Measurements from ENCODE around the gene SS18.
"Not testable (repeated sequence)": the region's sequence is repeated elsewhere in the genome, so short reads cannot be mapped to it uniquely, and the experiment has no call there.

The SS18 gene, protein sequence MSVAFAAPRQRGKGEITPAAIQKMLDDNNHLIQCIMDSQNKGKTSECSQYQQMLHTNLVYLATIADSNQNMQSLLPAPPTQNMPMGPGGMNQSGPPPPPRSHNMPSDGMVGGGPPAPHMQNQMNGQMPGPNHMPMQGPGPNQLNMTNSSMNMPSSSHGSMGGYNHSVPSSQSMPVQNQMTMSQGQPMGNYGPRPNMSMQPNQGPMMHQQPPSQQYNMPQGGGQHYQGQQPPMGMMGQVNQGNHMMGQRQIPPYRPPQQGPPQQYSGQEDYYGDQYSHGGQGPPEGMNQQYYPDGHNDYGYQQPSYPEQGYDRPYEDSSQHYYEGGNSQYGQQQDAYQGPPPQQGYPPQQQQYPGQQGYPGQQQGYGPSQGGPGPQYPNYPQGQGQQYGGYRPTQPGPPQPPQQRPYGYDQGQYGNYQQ

DNA sequence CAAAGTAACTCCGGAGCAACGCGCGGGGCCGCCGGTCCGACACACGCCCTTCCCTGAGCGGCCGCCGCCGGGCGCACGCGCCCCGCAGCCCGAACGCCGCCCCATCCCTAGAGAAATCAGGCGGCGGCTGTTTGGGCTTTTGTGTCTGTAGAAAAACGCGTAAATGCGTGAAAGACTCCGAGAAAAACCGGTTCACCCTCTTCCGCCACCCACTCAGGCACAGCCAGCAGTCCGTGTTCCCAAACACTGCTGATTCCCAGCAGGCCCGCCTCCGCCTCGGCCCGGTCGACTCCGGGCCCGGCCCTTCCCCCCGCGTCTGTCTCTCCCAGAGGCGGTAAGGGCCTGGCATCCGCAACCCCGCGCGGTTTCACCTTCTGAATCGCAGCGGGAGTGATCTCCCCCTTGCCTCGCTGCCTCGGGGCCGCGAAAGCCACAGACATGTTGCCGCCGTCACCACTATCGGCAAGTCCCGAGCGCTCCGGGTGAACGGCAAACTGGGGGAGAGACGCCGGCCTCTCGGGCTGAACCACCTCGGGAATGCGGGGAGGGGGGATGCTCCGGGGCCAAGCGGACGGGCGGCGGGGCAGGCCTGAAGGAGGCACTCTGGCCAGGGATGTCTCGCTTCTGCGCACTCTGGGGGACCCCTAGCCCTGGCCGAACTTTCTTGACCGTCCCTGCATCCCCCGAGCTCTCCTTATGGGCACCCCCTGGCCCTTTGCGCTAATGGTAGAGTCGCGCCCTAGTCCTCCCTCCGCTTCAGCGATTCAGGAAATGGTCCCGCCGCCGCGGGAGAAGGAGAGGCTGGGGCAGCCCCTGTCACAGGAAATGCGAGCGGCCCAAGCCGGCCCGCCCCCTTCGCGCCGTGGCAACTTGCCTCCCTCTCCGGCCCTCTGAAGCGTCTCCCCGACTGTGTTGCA is at the start of gene SS18:
SS18 (minus strand) TSS at position 484 of the 917 bp plus-strand sequence; CDS start at position 440, 44 bp downstream.
- peak; percentile 96 for DNase-seq

DNA sequence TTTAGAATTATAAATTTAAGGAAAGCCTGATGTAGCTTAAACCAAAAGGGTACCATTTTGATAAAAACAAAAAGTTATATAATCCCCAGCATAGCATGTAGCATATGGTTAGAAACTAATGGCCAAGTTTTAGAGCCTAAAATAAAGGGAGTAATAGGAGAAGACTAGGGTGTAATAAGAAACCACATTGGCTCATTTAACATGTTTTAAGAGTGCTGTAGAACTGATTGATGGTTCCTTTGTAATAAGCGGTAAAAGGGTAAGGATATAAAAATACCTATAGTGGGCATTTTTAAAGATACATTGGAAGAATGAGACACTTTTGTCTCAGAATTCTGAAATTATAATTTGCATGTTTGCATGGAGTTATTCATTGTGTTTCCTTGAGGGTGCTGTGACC is 45.1 kb upstream of the SS18 start:
- no peak for DNase-seq

DNA sequence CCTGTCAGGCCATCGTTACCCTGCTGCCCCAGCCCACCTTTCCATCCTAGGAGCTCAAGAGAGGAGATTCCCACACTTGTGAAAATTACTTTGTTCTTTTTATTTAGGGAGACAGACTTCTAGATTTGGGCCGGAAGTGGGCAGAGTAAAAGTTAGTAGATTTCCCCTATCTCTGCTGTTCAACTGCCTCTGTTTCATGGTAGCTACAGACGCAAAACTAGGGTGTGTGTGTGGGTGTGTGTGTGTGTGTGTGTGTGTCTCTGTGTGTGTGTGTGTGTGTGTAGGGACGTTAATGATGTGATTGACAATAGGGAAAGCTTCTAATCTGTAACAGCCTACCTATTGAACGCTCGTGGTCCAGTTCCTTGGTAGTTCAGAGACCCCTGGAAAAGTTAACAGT is 43.7 kb upstream of the SS18 start:
- no peak for DNase-seq

DNA sequence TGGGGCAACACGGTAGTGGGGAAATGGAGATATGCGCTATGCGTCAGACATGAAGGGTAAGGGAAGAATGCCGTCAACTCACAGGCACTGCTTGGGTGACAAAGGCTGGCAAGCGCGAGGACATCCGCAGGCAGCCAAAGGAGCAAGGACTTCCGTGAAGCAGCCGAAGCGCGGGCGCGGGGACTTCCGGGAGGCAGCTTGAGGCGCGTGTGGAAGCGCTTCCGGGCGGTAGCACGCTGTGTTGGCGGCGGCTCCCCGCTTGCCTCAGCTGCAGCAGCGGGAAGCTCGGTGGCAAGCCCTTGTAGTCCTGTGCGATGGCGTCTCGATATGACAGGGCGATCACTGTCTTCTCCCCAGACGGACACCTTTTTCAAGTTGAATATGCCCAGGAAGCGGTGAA is 43.2 kb upstream of the SS18 start, which contains the start of gene PSMA8:
PSMA8 (plus strand) TSS at position 218 of the 400 bp plus-strand sequence; CDS start at position 315, 97 bp downstream.
- DNase-seq: no peak

DNA sequence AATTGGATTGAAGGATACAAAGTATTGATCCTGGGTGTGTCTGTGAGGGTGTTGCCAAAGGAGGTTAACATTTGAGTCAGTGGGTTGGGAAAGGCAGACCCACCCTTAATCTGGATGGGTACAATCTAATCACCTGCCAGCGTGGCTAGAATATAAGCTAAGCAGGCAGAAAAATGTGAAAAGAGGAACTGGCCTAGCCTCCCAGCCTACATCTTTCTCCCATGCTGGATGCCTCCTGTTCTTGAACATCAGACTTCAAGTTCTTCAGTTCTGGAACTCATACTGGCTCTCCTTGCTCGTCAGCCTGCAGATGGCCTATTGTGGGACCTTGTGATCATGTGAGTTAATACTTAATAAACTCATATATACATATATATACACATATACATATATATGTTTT is 37.8 kb upstream of the SS18 start:
- not testable (repeated sequence) for DNase-seq

DNA sequence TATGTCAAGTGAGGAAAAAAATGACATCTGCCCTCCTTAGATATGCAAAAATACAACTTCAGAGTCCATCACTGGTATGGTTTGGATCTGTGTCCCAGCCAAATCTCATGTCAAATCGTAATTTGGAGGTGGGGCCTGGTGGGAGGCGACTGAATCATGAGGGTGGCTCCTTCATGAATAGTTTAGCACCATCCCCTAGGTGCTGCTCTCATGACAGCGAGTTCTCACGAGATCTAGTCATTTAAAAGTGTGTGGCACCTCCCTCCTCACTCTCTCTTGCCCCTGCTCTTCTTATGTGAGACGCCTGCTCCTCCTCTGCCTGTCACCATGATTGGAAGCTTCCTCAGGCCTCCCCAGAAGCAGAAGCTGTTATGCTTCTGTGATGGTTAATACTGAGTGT is 37.4 kb upstream of the SS18 start:
- no peak for DNase-seq

DNA sequence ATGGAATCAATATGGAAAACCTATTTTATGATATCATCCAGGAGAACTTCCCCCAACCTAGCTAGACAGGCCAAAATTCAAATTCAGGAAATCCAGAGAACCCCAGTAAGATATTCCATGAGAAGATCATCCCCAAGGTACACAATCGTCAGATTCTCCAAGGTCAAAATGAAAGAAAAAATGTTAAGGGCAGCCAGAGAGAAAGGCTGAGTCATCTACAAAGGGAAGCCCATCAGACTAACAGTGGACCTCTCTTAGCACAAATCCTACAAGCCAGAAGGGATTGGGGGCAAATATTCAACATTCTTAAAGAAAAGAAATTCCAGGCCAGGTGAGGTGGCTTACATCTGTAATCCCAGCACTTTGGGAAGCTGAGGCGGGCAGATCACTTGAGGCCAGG is 31.6 kb upstream of the SS18 start:
- DNase-seq: not testable (repeated sequence)

DNA sequence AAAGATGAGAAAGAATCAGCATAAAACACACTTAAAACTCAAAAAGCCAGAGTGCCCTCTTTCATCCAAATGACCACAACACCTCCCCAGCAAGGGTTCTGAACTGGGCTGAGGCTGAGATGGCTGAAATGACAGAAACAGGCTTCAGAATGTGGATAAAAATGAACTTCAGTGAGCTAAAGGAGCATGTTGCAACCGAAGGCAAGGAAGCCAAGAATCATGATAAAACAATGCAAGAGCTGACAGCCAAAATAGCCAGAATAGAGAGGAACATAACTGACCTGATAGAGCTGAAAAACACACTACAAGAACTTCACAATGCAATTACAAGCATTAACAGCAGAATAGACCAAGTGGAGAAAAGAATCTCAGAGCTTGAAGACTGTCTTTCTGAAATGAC is 31.1 kb upstream of the SS18 start:
- DNase-seq: no peak

DNA sequence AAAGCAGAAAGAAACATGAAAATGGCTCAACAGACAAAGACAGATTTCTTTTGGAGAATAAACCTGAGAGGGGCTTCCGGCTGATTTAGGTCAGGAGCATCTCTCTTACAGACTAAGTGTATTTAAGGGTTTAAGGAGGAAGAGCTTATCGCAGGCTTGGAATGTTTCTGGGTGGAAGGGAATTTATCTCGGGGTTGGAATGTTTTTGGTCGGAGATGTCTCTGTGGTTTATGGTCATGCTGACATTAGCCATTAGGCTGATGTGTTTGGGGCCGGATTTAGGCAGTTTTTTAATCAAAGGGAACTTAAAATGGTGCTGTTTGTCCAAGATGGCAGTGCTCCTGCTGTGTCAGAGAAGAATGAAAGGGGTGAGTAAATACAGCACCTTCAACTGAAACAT is 28.8 kb upstream of the SS18 start:
- no peak for DNase-seq

DNA sequence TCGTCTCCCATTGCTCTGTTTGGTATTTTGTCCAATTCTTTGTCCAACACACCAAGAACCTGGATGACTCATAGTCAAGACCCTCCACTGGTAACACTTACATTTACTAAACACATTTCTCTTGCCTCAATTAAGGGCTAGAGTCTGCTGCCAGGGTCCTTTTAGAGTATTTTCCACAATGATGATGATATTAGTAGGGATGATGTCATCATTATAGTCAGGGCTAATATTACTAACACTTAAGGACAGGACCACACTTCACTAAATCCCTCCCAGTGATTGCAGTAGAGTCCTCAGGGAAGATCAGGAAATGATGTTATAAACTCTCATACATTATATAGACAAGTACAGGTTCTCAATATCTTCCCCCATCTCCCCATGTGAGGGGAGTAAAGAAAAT is 13.6 kb upstream of the SS18 start:
- no peak for DNase-seq

DNA sequence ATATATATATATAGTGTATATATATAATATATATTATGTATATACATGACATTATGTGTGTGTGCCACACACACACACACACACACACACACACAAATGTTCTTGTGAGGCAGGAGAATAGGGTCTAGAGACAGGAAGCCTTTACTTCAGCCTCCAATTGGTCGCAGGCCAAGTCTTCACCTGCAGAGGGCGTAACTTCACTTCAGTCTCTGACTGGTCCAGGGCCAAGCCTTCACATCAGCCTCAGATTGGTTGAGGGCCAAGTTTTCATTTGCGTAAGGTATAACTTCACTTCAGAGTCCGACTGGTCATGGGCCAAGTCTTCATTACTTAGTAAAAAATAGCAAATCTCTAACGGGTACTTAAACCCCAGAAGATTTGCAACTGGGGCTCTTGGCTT is 13.2 kb upstream of the SS18 start:
- DNase-seq: peak; percentile 1

DNA sequence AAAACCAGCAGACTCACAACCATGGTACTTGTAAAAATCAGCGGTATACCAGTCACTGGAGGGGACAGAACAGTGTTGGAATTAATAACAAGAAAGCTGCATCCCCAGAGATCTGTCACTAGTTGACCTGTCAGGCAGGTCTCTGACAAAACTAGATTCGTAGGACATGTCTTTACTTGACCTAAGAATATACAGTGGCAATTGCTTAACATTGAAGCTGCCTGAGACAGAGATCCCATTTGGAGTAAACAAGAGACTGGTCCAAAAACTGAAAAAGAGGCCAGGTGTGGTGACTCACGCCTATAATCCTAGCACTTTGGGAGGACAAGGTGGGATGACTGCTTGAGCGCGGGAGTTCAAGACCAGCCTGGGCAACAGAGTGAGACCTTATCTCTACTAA is 7.2 kb upstream of the SS18 start:
- DNase-seq: no peak

DNA sequence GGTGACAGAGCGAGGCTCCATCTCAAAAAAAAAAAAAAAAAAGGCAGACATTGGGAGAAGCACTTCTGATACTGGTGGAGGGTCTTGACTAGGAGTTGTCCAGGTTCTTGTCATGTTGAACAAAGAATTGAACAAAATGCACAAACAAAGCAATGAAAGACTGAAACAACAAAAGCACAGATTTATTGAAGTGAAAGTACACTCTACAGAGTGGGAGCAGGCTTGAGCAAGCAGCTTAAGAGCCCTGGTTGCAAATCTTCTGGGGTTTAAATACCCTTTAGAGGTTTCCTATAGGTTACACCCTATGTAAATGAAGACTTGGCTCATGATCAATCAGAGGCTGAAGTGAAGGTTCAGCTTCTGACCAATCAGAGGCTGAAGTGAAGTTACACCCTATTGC is 6.4 kb upstream of the SS18 start:
- no peak for DNase-seq

DNA sequence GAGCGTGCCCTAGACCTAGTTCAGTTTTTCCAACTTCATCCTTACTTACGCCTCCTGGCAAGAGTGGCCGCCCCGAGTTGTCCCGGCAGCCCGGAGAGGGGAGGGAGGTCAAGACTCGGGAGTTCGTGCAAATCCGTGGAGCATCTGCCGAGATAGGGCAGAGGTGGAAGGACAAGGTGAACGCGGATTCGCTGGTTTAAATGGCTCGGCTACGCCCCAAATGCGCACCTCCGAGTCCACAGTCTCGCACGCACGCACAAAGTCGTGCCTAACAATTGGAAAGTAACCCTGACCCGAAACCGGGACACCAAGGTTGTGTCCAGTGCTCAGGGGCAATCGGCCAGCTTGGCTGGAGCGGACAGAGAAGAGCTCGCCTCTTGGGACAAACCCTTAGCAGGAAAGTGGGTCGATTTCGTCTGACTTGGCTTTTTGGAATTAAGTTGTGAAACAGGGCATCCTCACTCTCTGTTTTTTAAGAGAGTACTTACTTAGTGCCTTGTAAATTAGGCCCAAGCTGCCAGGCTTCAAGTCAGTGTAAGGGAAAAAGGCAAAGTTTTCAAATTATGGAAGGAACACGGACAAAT is 726 bp upstream of the SS18 start:
- no peak for DNase-seq

DNA sequence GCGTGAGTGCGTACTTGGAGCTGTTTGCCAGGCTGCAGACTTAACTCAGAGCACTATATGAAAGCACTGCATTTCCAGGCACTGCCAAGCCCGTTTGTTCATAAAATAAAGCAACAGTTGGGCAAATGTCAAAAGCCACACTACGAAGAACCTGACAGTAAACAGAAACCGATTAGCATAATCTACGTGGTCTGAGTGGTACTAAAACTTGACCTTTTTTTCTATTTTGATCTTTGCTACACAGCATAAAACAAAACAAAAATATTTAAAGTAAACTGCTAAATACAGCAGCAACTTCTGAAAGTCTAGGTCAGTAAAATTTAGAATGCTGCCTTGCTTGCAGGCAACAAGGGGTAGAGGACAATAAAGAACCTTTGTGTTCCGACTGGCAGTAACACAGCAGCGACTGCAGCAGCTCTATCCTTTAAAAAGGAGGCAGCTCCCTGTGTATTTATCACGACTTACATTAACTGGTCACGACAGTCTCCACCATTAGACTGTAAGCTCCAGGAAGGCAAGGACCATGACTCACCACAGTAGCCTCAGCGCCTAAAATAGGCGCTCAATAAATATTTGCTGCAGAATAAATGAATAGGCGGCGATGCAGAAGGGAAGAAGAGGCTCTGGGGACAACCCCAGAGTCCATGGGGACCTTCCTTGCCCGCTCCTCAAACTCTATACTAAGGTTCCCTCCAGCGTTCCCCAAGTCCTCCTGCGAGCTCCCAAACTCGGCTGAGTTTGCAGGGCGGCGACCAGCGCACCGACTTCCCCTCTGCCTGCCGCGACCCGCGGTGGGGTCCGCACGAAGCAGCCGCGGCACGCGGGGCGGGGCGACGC is 902 bp downstream of the SS18 start:
- DNase-seq: peak; percentile 42

DNA sequence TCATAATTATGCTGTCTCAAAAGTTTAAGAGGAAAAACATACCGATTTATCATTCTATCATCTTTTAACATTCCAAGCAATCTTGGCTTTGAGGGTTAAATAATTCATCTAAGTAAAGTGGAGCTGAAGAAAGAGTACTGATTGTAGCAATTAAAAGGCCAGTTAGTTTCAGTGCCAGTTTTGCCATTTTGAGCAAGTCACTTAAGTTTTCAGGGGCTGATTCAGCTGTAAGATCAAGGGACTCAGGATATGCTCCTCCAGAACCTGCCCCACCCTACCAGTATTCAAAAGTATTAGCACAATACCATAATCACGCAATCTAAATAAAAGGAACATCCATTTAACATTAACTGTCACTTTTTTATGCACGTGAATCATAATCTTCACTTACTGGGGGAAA is 1.9 kb downstream of the SS18 start:
- DNase-seq: peak; percentile 10

DNA sequence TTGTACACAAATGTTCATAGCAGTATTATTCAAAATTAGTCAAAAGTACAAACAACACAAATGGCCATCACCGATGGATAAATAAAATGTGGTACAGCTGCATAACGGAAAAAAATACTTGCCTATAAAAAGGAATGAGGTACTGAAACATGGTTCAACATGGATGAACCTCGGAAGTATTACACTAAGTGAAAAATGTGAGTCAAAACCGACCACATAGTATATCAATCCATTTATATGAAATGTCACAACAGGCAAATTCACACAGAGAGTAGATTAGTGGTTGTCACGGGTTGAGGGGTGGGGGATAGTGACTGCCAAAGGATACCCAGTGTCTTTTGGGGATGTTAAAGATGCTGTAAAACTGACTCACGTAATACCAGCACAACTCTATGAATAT is 3.5 kb downstream of the SS18 start:
- no peak for DNase-seq

DNA sequence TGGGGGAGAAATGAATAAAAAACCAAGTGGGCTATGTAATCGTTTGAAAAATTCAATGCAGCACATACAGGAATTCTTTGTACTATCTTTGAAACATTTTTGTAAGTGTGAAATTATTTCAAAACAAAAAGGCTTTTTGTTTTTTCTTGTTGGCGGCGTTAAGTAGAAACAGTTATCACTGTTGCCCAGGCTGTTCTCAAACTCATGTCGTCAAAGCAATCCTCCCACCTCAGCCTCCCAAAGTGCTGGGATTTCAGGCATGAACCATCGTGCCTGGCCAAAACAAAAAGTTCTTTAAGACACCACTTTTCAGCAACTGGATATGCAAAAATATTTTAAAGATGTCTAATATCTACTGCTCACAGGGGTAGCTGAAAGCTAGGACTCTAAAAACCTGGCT is 5.4 kb downstream of the SS18 start:
- DNase-seq: no peak

DNA sequence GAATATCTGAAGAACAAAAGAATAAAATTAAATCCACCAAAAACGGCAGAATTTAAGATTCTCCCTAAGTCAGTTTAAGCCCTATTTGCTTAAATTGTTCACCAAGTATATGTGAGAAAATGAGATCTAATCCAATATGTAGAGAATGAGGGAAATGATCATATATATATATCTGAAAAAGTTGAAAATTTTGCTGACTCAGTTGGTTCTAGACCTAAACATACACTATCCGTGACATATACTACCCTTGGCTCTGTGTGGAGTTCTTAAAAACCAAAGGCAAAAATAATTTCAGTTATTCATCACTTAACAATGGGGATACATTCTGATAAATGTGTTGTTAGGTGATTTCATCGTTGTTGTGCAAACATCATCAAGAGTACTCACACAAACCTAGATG is 7.3 kb downstream of the SS18 start:
- no peak for DNase-seq

DNA sequence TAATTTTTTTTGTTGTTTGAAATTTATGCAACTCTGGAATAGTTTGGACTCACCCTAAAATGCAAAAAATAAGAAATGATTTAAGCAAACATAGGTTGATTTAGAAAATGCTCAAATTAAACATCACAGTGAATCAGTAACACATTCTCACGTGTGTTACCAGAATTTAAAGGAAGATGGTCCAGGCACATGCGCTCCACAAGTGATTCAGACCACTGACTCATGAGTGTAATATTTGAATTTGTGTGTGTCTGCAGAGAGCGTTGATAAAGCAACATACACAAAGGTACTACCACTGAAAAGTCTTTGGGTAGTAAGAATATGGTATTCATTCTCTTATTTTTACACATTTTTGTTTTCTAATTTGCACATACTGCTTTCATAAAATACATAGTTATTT is 7.9 kb downstream of the SS18 start:
- peak; percentile 42 for DNase-seq

DNA sequence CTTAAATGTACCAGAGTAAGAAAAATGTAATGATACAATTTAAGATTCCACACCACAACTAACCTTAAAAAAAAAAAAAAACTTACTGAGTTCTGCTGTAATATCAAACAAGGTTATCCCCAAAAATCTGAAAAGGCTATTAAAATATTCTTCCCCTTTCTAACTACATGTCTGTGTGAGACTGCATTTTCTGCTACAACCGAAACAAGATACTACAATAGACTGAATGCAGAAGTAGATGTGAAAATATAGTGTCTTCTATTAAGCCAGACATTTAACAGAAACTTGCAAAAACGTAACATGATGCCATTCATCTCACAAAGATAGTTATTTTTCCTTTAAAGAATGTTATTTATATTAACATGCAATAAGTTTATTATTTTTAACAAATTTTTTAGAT is 16.2 kb downstream of the SS18 start:
- DNase-seq: no peak

DNA sequence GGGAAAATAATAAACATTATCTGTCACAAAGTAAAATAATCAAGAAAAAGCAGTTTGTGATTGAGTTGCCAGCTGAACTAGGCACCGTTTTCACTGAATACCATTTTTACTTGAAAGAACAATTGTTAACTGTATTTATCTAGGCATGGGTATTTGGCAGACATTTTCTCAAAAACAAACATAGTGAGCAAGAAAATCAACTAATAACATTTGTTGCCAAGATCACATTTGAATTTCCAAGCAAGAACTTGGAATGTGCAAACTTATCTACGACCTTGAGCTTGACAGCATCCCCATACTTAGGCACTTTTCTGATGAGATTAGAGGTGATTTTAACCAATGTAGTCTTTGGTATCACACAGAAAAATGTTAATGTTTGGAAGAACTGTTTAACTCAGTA is 16.7 kb downstream of the SS18 start:
- DNase-seq: no peak

DNA sequence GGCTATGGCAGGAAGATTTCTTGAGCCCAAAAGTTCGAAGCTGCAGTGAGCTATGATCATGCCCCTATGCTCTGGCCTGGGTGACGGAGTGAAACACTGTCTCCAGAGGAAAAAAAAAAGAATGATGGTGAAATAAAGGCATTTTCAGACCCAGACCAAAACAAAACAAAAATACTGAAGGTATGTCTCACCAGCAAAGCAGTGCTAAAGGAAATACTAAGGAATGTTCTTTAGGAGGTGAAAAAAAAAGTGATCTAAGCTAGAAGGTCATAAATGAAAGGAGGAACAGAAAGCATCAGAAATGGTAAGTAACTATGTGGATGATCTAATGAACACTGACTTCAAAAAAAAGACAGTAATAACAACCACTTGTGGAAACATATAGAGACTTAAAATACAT is 18.7 kb downstream of the SS18 start:
- no peak for DNase-seq
